ENCODE results near the gene DCAF12. TPM values are rescaled to one million over a fixed set of nuclear protein-coding genes. Genes with fewer than 3 reads are reported as not detected.

The DCAF12 gene
- total and polyA plus RNA-seq, 2 of the 8 experiments (the other 6 are each of a cell fraction or from before 2014, with no cell fraction given), result 22.7 to 29.2 TPM

DNA sequence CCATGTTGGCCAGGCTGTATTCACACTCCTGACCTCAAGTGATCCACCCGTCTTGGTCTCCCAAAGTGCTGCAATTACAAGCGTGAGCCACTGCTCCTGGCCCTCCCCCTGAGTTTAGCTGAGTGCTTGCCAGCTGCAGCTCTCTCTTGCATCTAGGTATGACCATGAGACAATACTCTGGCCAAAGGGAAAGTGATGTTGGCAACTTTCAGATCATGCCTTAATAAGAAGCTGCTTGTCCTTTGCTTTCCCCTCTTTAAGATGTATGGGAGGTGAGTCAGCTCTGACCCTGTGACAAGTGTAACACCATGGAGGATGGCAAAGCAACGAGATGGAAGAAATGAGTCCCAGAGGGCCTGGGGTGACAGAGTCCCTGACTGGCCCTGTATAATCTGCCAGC is 18.7 kb upstream of the DCAF12 start (continued):
- TF ChIP-seq, protein P1, sequence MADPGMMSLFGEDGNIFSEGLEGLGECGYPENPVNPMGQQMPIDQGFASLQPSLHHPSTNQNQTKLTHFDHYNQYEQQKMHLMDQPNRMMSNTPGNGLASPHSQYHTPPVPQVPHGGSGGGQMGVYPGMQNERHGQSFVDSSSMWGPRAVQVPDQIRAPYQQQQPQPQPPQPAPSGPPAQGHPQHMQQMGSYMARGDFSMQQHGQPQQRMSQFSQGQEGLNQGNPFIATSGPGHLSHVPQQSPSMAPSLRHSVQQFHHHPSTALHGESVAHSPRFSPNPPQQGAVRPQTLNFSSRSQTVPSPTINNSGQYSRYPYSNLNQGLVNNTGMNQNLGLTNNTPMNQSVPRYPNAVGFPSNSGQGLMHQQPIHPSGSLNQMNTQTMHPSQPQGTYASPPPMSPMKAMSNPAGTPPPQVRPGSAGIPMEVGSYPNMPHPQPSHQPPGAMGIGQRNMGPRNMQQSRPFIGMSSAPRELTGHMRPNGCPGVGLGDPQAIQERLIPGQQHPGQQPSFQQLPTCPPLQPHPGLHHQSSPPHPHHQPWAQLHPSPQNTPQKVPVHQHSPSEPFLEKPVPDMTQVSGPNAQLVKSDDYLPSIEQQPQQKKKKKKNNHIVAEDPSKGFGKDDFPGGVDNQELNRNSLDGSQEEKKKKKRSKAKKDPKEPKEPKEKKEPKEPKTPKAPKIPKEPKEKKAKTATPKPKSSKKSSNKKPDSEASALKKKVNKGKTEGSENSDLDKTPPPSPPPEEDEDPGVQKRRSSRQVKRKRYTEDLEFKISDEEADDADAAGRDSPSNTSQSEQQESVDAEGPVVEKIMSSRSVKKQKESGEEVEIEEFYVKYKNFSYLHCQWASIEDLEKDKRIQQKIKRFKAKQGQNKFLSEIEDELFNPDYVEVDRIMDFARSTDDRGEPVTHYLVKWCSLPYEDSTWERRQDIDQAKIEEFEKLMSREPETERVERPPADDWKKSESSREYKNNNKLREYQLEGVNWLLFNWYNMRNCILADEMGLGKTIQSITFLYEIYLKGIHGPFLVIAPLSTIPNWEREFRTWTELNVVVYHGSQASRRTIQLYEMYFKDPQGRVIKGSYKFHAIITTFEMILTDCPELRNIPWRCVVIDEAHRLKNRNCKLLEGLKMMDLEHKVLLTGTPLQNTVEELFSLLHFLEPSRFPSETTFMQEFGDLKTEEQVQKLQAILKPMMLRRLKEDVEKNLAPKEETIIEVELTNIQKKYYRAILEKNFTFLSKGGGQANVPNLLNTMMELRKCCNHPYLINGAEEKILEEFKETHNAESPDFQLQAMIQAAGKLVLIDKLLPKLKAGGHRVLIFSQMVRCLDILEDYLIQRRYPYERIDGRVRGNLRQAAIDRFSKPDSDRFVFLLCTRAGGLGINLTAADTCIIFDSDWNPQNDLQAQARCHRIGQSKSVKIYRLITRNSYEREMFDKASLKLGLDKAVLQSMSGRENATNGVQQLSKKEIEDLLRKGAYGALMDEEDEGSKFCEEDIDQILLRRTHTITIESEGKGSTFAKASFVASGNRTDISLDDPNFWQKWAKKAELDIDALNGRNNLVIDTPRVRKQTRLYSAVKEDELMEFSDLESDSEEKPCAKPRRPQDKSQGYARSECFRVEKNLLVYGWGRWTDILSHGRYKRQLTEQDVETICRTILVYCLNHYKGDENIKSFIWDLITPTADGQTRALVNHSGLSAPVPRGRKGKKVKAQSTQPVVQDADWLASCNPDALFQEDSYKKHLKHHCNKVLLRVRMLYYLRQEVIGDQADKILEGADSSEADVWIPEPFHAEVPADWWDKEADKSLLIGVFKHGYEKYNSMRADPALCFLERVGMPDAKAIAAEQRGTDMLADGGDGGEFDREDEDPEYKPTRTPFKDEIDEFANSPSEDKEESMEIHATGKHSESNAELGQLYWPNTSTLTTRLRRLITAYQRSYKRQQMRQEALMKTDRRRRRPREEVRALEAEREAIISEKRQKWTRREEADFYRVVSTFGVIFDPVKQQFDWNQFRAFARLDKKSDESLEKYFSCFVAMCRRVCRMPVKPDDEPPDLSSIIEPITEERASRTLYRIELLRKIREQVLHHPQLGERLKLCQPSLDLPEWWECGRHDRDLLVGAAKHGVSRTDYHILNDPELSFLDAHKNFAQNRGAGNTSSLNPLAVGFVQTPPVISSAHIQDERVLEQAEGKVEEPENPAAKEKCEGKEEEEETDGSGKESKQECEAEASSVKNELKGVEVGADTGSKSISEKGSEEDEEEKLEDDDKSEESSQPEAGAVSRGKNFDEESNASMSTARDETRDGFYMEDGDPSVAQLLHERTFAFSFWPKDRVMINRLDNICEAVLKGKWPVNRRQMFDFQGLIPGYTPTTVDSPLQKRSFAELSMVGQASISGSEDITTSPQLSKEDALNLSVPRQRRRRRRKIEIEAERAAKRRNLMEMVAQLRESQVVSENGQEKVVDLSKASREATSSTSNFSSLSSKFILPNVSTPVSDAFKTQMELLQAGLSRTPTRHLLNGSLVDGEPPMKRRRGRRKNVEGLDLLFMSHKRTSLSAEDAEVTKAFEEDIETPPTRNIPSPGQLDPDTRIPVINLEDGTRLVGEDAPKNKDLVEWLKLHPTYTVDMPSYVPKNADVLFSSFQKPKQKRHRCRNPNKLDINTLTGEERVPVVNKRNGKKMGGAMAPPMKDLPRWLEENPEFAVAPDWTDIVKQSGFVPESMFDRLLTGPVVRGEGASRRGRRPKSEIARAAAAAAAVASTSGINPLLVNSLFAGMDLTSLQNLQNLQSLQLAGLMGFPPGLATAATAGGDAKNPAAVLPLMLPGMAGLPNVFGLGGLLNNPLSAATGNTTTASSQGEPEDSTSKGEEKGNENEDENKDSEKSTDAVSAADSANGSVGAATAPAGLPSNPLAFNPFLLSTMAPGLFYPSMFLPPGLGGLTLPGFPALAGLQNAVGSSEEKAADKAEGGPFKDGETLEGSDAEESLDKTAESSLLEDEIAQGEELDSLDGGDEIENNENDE (IDR thresholded peaks at IDR 0.05; ENCODE audit: insufficient replicate concordance, low read length), result no peak
- no peak for TF ChIP-seq CREB1 (IDR thresholded peaks at IDR 0.05)
- TF ChIP-seq YY1 (IDR thresholded peaks at IDR 0.05; ENCODE audit: low read depth, low read length), result no peak
- TF ChIP-seq CHD2 (IDR thresholded peaks at IDR 0.05; ENCODE audit: low read length), result no peak
- TF ChIP-seq, protein P2, sequence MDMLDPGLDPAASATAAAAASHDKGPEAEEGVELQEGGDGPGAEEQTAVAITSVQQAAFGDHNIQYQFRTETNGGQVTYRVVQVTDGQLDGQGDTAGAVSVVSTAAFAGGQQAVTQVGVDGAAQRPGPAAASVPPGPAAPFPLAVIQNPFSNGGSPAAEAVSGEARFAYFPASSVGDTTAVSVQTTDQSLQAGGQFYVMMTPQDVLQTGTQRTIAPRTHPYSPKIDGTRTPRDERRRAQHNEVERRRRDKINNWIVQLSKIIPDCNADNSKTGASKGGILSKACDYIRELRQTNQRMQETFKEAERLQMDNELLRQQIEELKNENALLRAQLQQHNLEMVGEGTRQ (IDR thresholded peaks at IDR 0.05; ENCODE audit: low read length), result no peak
- no peak for TF ChIP-seq RAD21 (IDR thresholded peaks at IDR 0.05 in 1 of 2, conservative IDR thresholded peaks at IDR 0.05 in 1 of 2; ENCODE audit: low read depth in 2 of 2, low read length in 2 of 2)
- no peak for TF ChIP-seq KDM1A (IDR thresholded peaks at IDR 0.05; ENCODE audit: borderline replicate concordance, low read length)
- TF ChIP-seq CBX8 (IDR thresholded peaks at IDR 0.05; ENCODE audit: borderline replicate concordance, low read depth, low read length), result no peak
- no peak for TF ChIP-seq TAF1 (IDR thresholded peaks at IDR 0.05; ENCODE audit: low read depth, low read length)
- TF ChIP-seq POU5F1 (IDR thresholded peaks at IDR 0.05; ENCODE audit: low read depth, low read length), result no peak
- TF ChIP-seq TAF7 (optimal IDR thresholded peaks at IDR 0.05; ENCODE audit: borderline replicate concordance, low read depth, low read length), result no peak
